Lower lobe of right lung (tissue), 2 donors: ENCODE data around the gene PIK3CA. TPM values are rescaled to one million over a fixed set of nuclear protein-coding genes. Genes with fewer than 3 reads are reported as not detected.
"Not testable (repeated sequence)": the region's sequence is repeated elsewhere in the genome, so short reads cannot be mapped to it uniquely, and the experiment has no call there.

Experiments
- ATAC-seq, 2 donors: fragments of 200-7000 bp; cut with Tn5 transposase; one replicate each; pipeline ENCODE4 v1.9.1; 2020 to 2022; ENCODE audit warnings: mild to moderate bottlenecking in 2 of 2, moderate library complexity in 2 of 2
- DNase-seq: peaks from one replicate; pipeline ENCODE4 v3.0.0-alpha.2; 2020
- H3K27ac ChIP-seq: fragments of 200-600 bp; one replicate; pipeline ENCODE4 v1.8.0; 2022
- H3K27me3 ChIP-seq: fragments of 200-600 bp; one replicate; pipeline ENCODE4 v1.8.0; 2022; ENCODE audit warnings: low read depth
- H3K36me3 ChIP-seq: fragments of 200-600 bp; one replicate; pipeline ENCODE4 v1.8.0; 2022; ENCODE audit warnings: mild to moderate bottlenecking
- H3K4me1 ChIP-seq: fragments of 200-600 bp; one replicate; pipeline ENCODE4 v1.8.0; 2022
- H3K4me3 ChIP-seq: fragments of 200-600 bp; one replicate; pipeline ENCODE4 v1.8.0; 2022; ENCODE audit warnings: mild to moderate bottlenecking
- H3K9me3 ChIP-seq: fragments of 200-600 bp; one replicate; pipeline ENCODE4 v1.8.0; 2022
- CTCF ChIP-seq: fragments of 200-600 bp; IDR thresholded peaks from one replicate; pipeline ENCODE4 v1.8.0; 2022; ENCODE audit warnings: antibody characterized with exemption, mild to moderate bottlenecking
- intact Hi-C: fragments of 100-400 bp; cut with DNase I; formaldehyde crosslinking; loops from one replicate; pipeline ENCODE4 v1.11.0; 2022
- total RNA-seq: library from RNA; stranded (reverse); fragmentation: NEBNext Ultra II Directional; extraction: Animal tissue kit (Norgen Biotek cat#: 25700); gene quantifications from one replicate; pipeline ENCODE4 v1.2.1, GENCODE V29; 2021
- donor health status: DM: no; HTN: yes; CAD: no; lungs with severe emphysema.

The PIK3CA gene
- total RNA-seq, 1 donor from 2014 or later: 33.5 TPM

GRCh38 chr3:179266701-179267211 is 118.6 kb downstream of the PIK3CA start:
- TF ChIP-seq CTCF: no peak
- H3K4me3 ChIP-seq: peak overlapping the region; percentile 3
- intact Hi-C loops: no loop called here
- H3K9me3 ChIP-seq: no peaks in the 10 kb centered on the region
- no peaks in the 10 kb centered on the region for H3K27me3 ChIP-seq
- ATAC-seq: peak in 1 of 2 donors; percentile 25
- no peaks in the 10 kb centered on the region for H3K36me3 ChIP-seq
- peaks cover 2% of the 10 kb centered on the region for H3K4me1 ChIP-seq
- no peak for DNase-seq
- H3K27ac ChIP-seq: no peak overlapping the region

GRCh38 chr3:179268400-179269051 is 120.4 kb downstream of the PIK3CA start:
- no peak for ATAC-seq
- no peak overlapping the region for H3K4me3 ChIP-seq
- intact Hi-C loops: no loop called here
- H3K9me3 ChIP-seq: no peaks in the 10 kb centered on the region
- H3K27ac ChIP-seq: no peak overlapping the region
- no peak for DNase-seq
- H3K36me3 ChIP-seq: no peaks in the 10 kb centered on the region
- no peak for TF ChIP-seq CTCF
- H3K4me1 ChIP-seq: no peaks in the 10 kb centered on the region
- no peaks in the 10 kb centered on the region for H3K27me3 ChIP-seq

GRCh38 chr3:179269152-179269707 is 121.1 kb downstream of the PIK3CA start:
- H3K4me3 ChIP-seq: no peak overlapping the region
- DNase-seq (no peak), ATAC-seq (no peak)
- no peaks in the 10 kb centered on the region for H3K4me1 ChIP-seq
- H3K27ac ChIP-seq: no peak overlapping the region
- intact Hi-C loops: no loop called here
- no peaks in the 10 kb centered on the region for H3K27me3 ChIP-seq
- no peaks in the 10 kb centered on the region for H3K9me3 ChIP-seq
- no peaks in the 10 kb centered on the region for H3K36me3 ChIP-seq
- no peak for TF ChIP-seq CTCF

- Histone ChIP-seq H3K36me3 (no peaks in the 10 kb centered on the region), H3K27me3 (no peaks in the 10 kb centered on the region), H3K4me3 (no peak overlapping the region), H3K4me1 (no peaks in the 10 kb centered on the region), H3K9me3 (no peaks in the 10 kb centered on the region), H3K27ac (no peak overlapping the region)
- TF ChIP-seq CTCF: peak; percentile 34
- ATAC-seq (no peak), DNase-seq (no peak)
- intact Hi-C loops: no loop called here
Observed at GRCh38 chr3:179272385-179272784, 124.2 kb downstream of the PIK3CA start.

- intact Hi-C loops, H3K4me1 ChIP-seq, H3K36me3 ChIP-seq, H3K9me3 ChIP-seq, DNase-seq, H3K27me3 ChIP-seq, ATAC-seq, H3K4me3 ChIP-seq, H3K27ac ChIP-seq: not testable (repeated sequence)
Observed at GRCh38 chr3:179274434-179274833, 126.3 kb downstream of the PIK3CA start.

GRCh38 chr3:179276001-179276400 is 127.8 kb downstream of the PIK3CA start:
- Histone ChIP-seq H3K27ac (no peak overlapping the region), H3K4me1 (no peaks in the 10 kb centered on the region)

More at GRCh38 chr3:179276001-179276400, 127.8 kb downstream of the PIK3CA start:
- Histone ChIP-seq H3K4me3 (no peak overlapping the region), H3K27me3 (no peaks in the 10 kb centered on the region), H3K9me3 (no peaks in the 10 kb centered on the region), H3K36me3 (no peaks in the 10 kb centered on the region)
- ATAC-seq (no peak), DNase-seq (no peak)
- no peak for TF ChIP-seq CTCF
- intact Hi-C loops: no loop called here
